Peyer's patch (tissue), 4 donors: Measurements from ENCODE around the gene DRICH1.

Experiments used
- POLR2A ChIP-seq, 2 donors: fragments of 450-650 bp; IDR thresholded peaks; one replicate each; pipeline ENCODE4 v1.5.1; 2017; ENCODE audit warnings: antibody characterized with exemption in 2 of 2, mild to moderate bottlenecking in 2 of 2, moderate library complexity in 2 of 2
- TF ChIP-seq, protein P1 (sequence below), 6 experiments: fragments of 450-650 bp in 4 of 6; fragments of 200-600 bp in 2 of 6; sonication (generic) in 1 of 6; IDR thresholded peaks; one replicate each; pipeline ENCODE4 v1.5.1; 2017 to 2019; ENCODE audit warnings: antibody characterized with exemption in 6 of 6, mild to moderate bottlenecking in 3 of 6, moderate library complexity in 1 of 6

DNA sequence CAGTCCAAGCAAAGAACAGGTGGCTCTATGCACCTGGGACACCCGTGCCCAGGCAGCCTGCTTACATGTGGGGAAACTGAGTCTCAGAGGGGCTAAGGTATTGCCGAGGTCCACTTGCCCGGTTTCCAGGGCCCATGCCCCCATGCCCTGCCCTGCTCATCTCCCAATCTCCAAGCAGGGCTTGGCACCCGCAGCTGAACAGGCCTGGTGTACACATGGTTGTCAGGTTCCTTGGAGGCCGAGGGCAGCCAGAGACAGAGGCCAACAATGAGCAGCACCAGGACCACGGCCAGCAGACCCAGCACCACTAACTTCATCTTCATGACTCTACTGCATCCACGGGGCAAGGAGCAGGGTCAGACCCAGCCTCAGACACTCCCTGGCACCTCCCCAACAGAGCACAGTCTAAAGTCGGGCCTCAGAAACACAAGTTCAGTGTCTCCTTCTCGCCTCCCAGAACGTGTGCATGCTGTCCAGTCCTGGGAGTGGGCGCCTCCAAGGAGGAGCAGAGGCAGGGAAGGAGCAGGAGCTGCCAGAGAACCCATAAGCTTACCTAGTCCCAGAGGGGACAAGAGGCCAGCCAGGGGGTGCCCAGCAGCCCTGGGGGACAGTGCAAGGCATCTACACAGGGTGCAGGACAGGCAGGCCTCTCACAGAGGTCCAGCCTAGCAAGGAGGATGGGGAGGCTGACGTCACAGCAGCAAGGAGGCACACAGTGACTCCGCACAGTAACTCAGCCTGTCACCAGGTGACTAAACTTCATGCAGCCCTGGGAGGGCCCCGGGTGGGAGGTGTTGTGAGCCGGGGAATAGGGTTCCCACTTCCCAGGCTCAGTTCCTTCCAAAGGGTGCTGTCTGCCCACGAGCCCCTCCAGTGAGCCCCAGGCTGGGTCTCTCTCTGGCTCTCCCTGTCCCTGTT, 38.5 kb upstream of the DRICH1 start:
- TF ChIP-seq, protein P1, sequence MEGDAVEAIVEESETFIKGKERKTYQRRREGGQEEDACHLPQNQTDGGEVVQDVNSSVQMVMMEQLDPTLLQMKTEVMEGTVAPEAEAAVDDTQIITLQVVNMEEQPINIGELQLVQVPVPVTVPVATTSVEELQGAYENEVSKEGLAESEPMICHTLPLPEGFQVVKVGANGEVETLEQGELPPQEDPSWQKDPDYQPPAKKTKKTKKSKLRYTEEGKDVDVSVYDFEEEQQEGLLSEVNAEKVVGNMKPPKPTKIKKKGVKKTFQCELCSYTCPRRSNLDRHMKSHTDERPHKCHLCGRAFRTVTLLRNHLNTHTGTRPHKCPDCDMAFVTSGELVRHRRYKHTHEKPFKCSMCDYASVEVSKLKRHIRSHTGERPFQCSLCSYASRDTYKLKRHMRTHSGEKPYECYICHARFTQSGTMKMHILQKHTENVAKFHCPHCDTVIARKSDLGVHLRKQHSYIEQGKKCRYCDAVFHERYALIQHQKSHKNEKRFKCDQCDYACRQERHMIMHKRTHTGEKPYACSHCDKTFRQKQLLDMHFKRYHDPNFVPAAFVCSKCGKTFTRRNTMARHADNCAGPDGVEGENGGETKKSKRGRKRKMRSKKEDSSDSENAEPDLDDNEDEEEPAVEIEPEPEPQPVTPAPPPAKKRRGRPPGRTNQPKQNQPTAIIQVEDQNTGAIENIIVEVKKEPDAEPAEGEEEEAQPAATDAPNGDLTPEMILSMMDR (IDR thresholded peaks at IDR 0.05): no peak
- TF ChIP-seq POLR2A (IDR thresholded peaks at IDR 0.05): no peak
